ENCODE results near the gene CCSER1.
"Not testable (repeated sequence)": the region's sequence is repeated elsewhere in the genome, so short reads cannot be mapped to it uniquely, and the experiment has no call there.

CCSER1 gene

GRCh38 chr4:91601401-91601800 is 1474.2 kb downstream of the CCSER1 start:
- no peaks in the 10 kb centered on the region for H3K36me3 Mint-ChIP-seq (ENCODE audit: low read depth)
- peaks cover 3% of the 10 kb centered on the region for H3K9me3 Mint-ChIP-seq
- DNase-seq: no peak
- H3K4me1 Mint-ChIP-seq (ENCODE audit: low read depth): no peaks in the 10 kb centered on the region
- H3K27ac Mint-ChIP-seq: no peak overlapping the region
- H3K4me3 Mint-ChIP-seq: no peak overlapping the region
- H3K27me3 Mint-ChIP-seq: no peaks in the 10 kb centered on the region

- Mint-ChIP-seq H3K36me3 (ENCODE audit: low read depth) (no peaks in the 10 kb centered on the region), H3K27me3 (no peaks in the 10 kb centered on the region), H3K27ac (no peak overlapping the region), H3K4me1 (ENCODE audit: low read depth) (no peaks in the 10 kb centered on the region), H3K4me3 (no peak overlapping the region), H3K9me3 (peaks cover 16% of the 10 kb centered on the region)
- DNase-seq: no peak
These were observed 1484.6 kb downstream of the CCSER1 start for GRCh38 chr4:91611782-91612181.

- Mint-ChIP-seq H3K4me3 (no peak overlapping the region), H3K27ac (no peak overlapping the region), H3K4me1 (ENCODE audit: low read depth) (no peaks in the 10 kb centered on the region), H3K9me3 (peaks cover 12% of the 10 kb centered on the region), H3K36me3 (ENCODE audit: low read depth) (no peaks in the 10 kb centered on the region), H3K27me3 (no peaks in the 10 kb centered on the region)
- DNase-seq: no peak
These were observed 1493.8 kb downstream of the CCSER1 start for GRCh38 chr4:91620952-91621351.

- Mint-ChIP-seq H3K36me3 (ENCODE audit: low read depth) (no peaks in the 10 kb centered on the region), H3K4me1 (ENCODE audit: low read depth) (no peaks in the 10 kb centered on the region), H3K27me3 (no peaks in the 10 kb centered on the region), H3K4me3 (no peak overlapping the region), H3K27ac (no peak overlapping the region), H3K9me3 (peaks cover 9% of the 10 kb centered on the region)
- no peak for DNase-seq
These were observed 1494.3 kb downstream of the CCSER1 start for GRCh38 chr4:91621446-91621845.

GRCh38 chr4:91622925-91623602 is 1495.9 kb downstream of the CCSER1 start:
- DNase-seq: no peak
- H3K27me3 Mint-ChIP-seq: no peaks in the 10 kb centered on the region
- no peaks in the 10 kb centered on the region for H3K4me1 Mint-ChIP-seq (ENCODE audit: low read depth)
- peaks cover 14% of the 10 kb centered on the region for H3K9me3 Mint-ChIP-seq
- H3K27ac Mint-ChIP-seq: no peak overlapping the region
- H3K36me3 Mint-ChIP-seq (ENCODE audit: low read depth): no peaks in the 10 kb centered on the region
- no peak overlapping the region for H3K4me3 Mint-ChIP-seq

GRCh38 chr4:91623603-91623967 is 1496.4 kb downstream of the CCSER1 start:
- H3K27ac Mint-ChIP-seq; H3K4me3 Mint-ChIP-seq; DNase-seq; H3K4me1 Mint-ChIP-seq (ENCODE audit: low read depth); H3K9me3 Mint-ChIP-seq; H3K27me3 Mint-ChIP-seq; H3K36me3 Mint-ChIP-seq (ENCODE audit: low read depth): not testable (repeated sequence)

GRCh38 chr4:91630054-91630453 is 1502.9 kb downstream of the CCSER1 start:
- Mint-ChIP-seq H3K27me3 (no peaks in the 10 kb centered on the region), H3K27ac (no peak overlapping the region), H3K4me3 (no peak overlapping the region), H3K9me3 (peaks cover 20% of the 10 kb centered on the region), H3K4me1 (ENCODE audit: low read depth) (no peaks in the 10 kb centered on the region), H3K36me3 (ENCODE audit: low read depth) (no peaks in the 10 kb centered on the region)
- no peak for DNase-seq

- no peak for DNase-seq
- Mint-ChIP-seq H3K9me3 (peaks cover 22% of the 10 kb centered on the region), H3K27me3 (no peaks in the 10 kb centered on the region), H3K36me3 (ENCODE audit: low read depth) (no peaks in the 10 kb centered on the region), H3K4me3 (no peak overlapping the region), H3K4me1 (ENCODE audit: low read depth) (no peaks in the 10 kb centered on the region), H3K27ac (no peak overlapping the region)
These were observed 1503.6 kb downstream of the CCSER1 start for GRCh38 chr4:91630764-91631163.

GRCh38 chr4:91631335-91631734 is 1504.1 kb downstream of the CCSER1 start:
- no peak for DNase-seq
- H3K27ac Mint-ChIP-seq: no peak overlapping the region
- H3K27me3 Mint-ChIP-seq: no peaks in the 10 kb centered on the region
- H3K9me3 Mint-ChIP-seq: peaks cover 22% of the 10 kb centered on the region
- no peaks in the 10 kb centered on the region for H3K4me1 Mint-ChIP-seq (ENCODE audit: low read depth)
- H3K36me3 Mint-ChIP-seq (ENCODE audit: low read depth): no peaks in the 10 kb centered on the region
- H3K4me3 Mint-ChIP-seq: no peak overlapping the region

- Mint-ChIP-seq H3K4me1 (ENCODE audit: low read depth) (no peaks in the 10 kb centered on the region), H3K4me3 (no peak overlapping the region), H3K27ac (no peak overlapping the region), H3K36me3 (ENCODE audit: low read depth) (no peaks in the 10 kb centered on the region), H3K27me3 (no peaks in the 10 kb centered on the region), H3K9me3 (peaks cover 18% of the 10 kb centered on the region)
- no peak for DNase-seq
These were observed 1508.9 kb downstream of the CCSER1 start for GRCh38 chr4:91636083-91636482.
